Neural cell (in vitro differentiated cells): Measurements from ENCODE around the gene LPAR1. TPM values are rescaled to one million over a fixed set of nuclear protein-coding genes. Genes with fewer than 3 reads are reported as not detected.

ENCODE experiments used
- H2AFZ ChIP-seq: fragments of 200-600, 300-800 bp; sonication (generic), shearing (Covaris generic); 2 replicates; pipeline ENCODE4 v1.6.0; 2014; ENCODE audit warnings: low read depth, mild to moderate bottlenecking, antibody characterized with exemption, low read length, moderate library complexity
- H3F3A ChIP-seq: fragments of 200-600 bp; shearing (Covaris generic); 2 replicates; pipeline ENCODE4 v1.6.1; 2016; ENCODE audit warnings: mild to moderate bottlenecking, moderate library complexity, mixed read lengths, antibody characterized with exemption, low read length; ENCODE audit not compliant: insufficient read depth, poor library complexity, severe bottlenecking
- H3K27ac ChIP-seq: fragments of 200-600, 300-800 bp; sonication (generic), shearing (Covaris generic); 2 replicates; pipeline ENCODE4 v1.5.1; 2014; ENCODE audit warnings: mild to moderate bottlenecking, low read length, moderate library complexity
- H3K27me3 ChIP-seq: fragments of 300-800, 200-600 bp; sonication (generic), shearing (Covaris generic); 2 replicates; pipeline ENCODE4 v1.6.0; 2014; ENCODE audit warnings: mild to moderate bottlenecking, low read depth, low read length, moderate library complexity; ENCODE audit not compliant: insufficient read depth
- H3K36me3 ChIP-seq: fragments of 300-800, 200-600 bp; sonication (generic), shearing (Covaris generic); 2 replicates; pipeline ENCODE4 v1.5.1; 2014; ENCODE audit warnings: mild to moderate bottlenecking, antibody characterized with exemption, low read length, moderate library complexity; ENCODE audit not compliant: insufficient read depth
- H3K4me2 ChIP-seq: fragments of 300-800, 200-600 bp; sonication (generic), shearing (Covaris generic); 2 replicates; pipeline ENCODE4 v1.6.0; 2014; ENCODE audit warnings: mild to moderate bottlenecking, low read length
- H3K4me3 ChIP-seq: fragments of 300-800, 200-600 bp; sonication (generic), shearing (Covaris generic); 2 replicates; pipeline ENCODE4 v1.5.1; 2014; ENCODE audit warnings: mild to moderate bottlenecking, low read length, moderate library complexity
- H3K79me2 ChIP-seq: fragments of 200-600 bp; shearing (Covaris generic); replicated peaks from 2 replicates; pipeline ENCODE4 v1.6.0; 2014; ENCODE audit warnings: mild to moderate bottlenecking, low read length, moderate library complexity; ENCODE audit not compliant: insufficient read depth
- H3K9ac ChIP-seq: fragments of 300-800, 200-600 bp; sonication (generic), shearing (Covaris generic); 2 replicates; pipeline ENCODE4 v1.6.1; 2016; ENCODE audit warnings: mild to moderate bottlenecking, low read length, mixed read lengths
- H3K9me2 ChIP-seq: fragments of 200-600 bp; shearing (Covaris generic); 2 replicates; pipeline ENCODE4 v1.6.1; 2016; ENCODE audit warnings: mild to moderate bottlenecking, low read length, mixed read lengths; ENCODE audit not compliant: insufficient read depth
- H3K9me3 ChIP-seq: fragments of 200-600, 300-800 bp; sonication (generic), shearing (Covaris generic); 2 replicates; pipeline ENCODE4 v1.6.1; 2016; ENCODE audit warnings: mild to moderate bottlenecking, mixed run types, low read length, moderate library complexity, mixed read lengths
- H4K20me1 ChIP-seq: fragments of 200-600 bp; shearing (Covaris generic); 2 replicates; pipeline ENCODE4 v1.6.1; 2016; ENCODE audit warnings: mild to moderate bottlenecking, mixed run types; ENCODE audit not compliant: insufficient read depth
- EP300 ChIP-seq: fragments of 450-650 bp; conservative IDR thresholded peaks from 2 replicates; pipeline ENCODE4 v1.6.1; 2014; ENCODE audit warnings: antibody characterized with exemption, mild to moderate bottlenecking, moderate library complexity; ENCODE audit not compliant: poor library complexity, severe bottlenecking
- EZH2 ChIP-seq: fragments of 200-600, 300-800 bp; shearing (Covaris generic), sonication (generic); IDR thresholded peaks from 2 replicates; pipeline ENCODE4 v1.6.1; 2014; ENCODE audit warnings: antibody characterized with exemption, low read length, borderline replicate concordance, mild to moderate bottlenecking; ENCODE audit not compliant: insufficient read depth, poor library complexity, severe bottlenecking
- MXI1 ChIP-seq: fragments of 450-650 bp; conservative IDR thresholded peaks from 2 replicates; pipeline ENCODE4 v1.6.1; 2014; ENCODE audit warnings: antibody characterized with exemption, mild to moderate bottlenecking; ENCODE audit not compliant: poor library complexity, severe bottlenecking
- POLR2AphosphoS5 ChIP-seq: IDR thresholded peaks from 2 replicates; pipeline ENCODE4 v1.6.1; 2012
- RAD21 ChIP-seq: fragments of 450-650 bp; conservative IDR thresholded peaks from 2 replicates; pipeline ENCODE4 v1.6.1; 2014; ENCODE audit warnings: antibody characterized with exemption, mild to moderate bottlenecking, moderate library complexity
- SMC3 ChIP-seq: fragments of 450-650 bp; conservative IDR thresholded peaks from 2 replicates; pipeline ENCODE4 v1.6.1; 2014; ENCODE audit warnings: antibody characterized with exemption, mild to moderate bottlenecking, moderate library complexity; ENCODE audit not compliant: poor library complexity
- TAF1 ChIP-seq: IDR thresholded peaks from 2 replicates; pipeline ENCODE4 v1.6.1; 2012; ENCODE audit warnings: low read depth
- polyA plus RNA-seq: library from polyadenylated mRNA; depleted of rRNA; stranded (reverse); fragments of >200 nt; gene quantifications from 2 replicates; pipeline ENCODE4 v1.2.3, GENCODE V29; 2014
- TF ChIP-seq, protein P1 (sequence below): IDR thresholded peaks from 2 replicates; pipeline ENCODE4 v1.6.1; 2012; ENCODE audit warnings: borderline replicate concordance
- TF ChIP-seq, protein P2 (sequence below): fragments of 450-650 bp; IDR thresholded peaks from 2 replicates; pipeline ENCODE4 v1.5.1; 2014; ENCODE audit warnings: antibody characterized with exemption, mild to moderate bottlenecking, moderate library complexity; ENCODE audit not compliant: poor library complexity, severe bottlenecking

The LPAR1 gene
- polyA plus RNA-seq, 1 donor from 2014 or later: 0.54 TPM

DNA sequence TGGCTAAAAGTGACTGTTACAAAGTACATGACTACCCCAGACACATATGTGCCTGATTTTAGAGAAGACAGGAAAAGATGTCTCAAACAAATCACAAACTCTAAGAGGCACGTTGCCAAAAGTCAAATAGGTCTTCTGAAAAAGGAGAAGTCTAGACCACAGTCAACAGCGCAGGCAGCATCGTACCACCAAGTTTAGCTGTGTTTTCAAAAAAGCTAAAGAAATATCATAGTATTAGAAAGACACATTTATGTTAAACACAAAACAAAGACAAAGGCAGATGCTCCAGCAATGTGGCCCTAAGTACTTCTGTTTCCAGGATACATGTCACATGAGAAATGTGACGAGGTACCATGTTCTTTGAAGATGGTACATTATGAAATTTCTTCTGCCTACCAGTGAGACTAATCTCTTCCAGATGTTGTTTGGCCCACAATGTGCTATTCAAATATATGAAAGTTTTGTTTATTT lies 43.5 kb downstream of the LPAR1 start:
- H4K20me1 ChIP-seq: no peaks in the 10 kb centered on the region
- H3K4me3 ChIP-seq: no peak overlapping the region
- H3K27ac ChIP-seq: no peak overlapping the region
- no peak overlapping the region for H2AFZ ChIP-seq
- no peaks in the 10 kb centered on the region for H3K9me3 ChIP-seq
- TF ChIP-seq RAD21 (no peak), EP300 (no peak), SMC3 (no peak), TAF1 (no peak), MXI1 (no peak), EZH2 (no peak), POLR2AphosphoS5 (no peak)
- TF ChIP-seq, protein P1, sequence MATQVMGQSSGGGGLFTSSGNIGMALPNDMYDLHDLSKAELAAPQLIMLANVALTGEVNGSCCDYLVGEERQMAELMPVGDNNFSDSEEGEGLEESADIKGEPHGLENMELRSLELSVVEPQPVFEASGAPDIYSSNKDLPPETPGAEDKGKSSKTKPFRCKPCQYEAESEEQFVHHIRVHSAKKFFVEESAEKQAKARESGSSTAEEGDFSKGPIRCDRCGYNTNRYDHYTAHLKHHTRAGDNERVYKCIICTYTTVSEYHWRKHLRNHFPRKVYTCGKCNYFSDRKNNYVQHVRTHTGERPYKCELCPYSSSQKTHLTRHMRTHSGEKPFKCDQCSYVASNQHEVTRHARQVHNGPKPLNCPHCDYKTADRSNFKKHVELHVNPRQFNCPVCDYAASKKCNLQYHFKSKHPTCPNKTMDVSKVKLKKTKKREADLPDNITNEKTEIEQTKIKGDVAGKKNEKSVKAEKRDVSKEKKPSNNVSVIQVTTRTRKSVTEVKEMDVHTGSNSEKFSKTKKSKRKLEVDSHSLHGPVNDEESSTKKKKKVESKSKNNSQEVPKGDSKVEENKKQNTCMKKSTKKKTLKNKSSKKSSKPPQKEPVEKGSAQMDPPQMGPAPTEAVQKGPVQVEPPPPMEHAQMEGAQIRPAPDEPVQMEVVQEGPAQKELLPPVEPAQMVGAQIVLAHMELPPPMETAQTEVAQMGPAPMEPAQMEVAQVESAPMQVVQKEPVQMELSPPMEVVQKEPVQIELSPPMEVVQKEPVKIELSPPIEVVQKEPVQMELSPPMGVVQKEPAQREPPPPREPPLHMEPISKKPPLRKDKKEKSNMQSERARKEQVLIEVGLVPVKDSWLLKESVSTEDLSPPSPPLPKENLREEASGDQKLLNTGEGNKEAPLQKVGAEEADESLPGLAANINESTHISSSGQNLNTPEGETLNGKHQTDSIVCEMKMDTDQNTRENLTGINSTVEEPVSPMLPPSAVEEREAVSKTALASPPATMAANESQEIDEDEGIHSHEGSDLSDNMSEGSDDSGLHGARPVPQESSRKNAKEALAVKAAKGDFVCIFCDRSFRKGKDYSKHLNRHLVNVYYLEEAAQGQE: no peak
- TF ChIP-seq, protein P2, sequence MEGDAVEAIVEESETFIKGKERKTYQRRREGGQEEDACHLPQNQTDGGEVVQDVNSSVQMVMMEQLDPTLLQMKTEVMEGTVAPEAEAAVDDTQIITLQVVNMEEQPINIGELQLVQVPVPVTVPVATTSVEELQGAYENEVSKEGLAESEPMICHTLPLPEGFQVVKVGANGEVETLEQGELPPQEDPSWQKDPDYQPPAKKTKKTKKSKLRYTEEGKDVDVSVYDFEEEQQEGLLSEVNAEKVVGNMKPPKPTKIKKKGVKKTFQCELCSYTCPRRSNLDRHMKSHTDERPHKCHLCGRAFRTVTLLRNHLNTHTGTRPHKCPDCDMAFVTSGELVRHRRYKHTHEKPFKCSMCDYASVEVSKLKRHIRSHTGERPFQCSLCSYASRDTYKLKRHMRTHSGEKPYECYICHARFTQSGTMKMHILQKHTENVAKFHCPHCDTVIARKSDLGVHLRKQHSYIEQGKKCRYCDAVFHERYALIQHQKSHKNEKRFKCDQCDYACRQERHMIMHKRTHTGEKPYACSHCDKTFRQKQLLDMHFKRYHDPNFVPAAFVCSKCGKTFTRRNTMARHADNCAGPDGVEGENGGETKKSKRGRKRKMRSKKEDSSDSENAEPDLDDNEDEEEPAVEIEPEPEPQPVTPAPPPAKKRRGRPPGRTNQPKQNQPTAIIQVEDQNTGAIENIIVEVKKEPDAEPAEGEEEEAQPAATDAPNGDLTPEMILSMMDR: no peak
- H3K4me2 ChIP-seq: no peak overlapping the region
- H3K79me2 ChIP-seq: no peaks in the 10 kb centered on the region
- H3K27me3 ChIP-seq: no peaks in the 10 kb centered on the region
- H3K36me3 ChIP-seq: no peaks in the 10 kb centered on the region
- H3K9ac ChIP-seq: no peak overlapping the region
- no peaks in the 10 kb centered on the region for H3F3A ChIP-seq
- H3K9me2 ChIP-seq: no peaks in the 10 kb centered on the region

DNA sequence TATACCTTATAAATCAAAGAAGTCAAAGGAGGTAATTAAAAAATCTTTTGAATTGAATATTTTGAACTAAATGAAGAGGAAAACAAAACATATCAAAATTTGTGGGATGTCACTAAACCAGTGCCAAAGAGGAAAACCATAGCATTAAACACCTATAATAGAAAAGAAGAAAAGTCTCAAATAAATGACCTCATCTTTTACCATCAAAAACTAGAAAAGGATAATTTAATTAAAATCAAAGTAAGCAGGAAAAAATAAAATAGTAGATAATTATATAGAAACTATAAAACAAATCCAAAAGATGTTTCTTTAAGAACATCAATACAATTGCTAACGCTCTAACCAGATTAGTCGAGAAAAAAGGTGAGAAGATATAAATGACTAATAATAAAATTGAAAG lies 47.8 kb downstream of the LPAR1 start:
- Histone ChIP-seq H3K9me2 (no peaks in the 10 kb centered on the region), H2AFZ (no peak overlapping the region), H3K4me3 (no peak overlapping the region), H3K9me3 (no peaks in the 10 kb centered on the region), H4K20me1 (no peaks in the 10 kb centered on the region), H3F3A (no peaks in the 10 kb centered on the region), H3K79me2 (no peaks in the 10 kb centered on the region), H3K36me3 (no peaks in the 10 kb centered on the region), H3K27me3 (no peaks in the 10 kb centered on the region), H3K4me2 (no peak overlapping the region), H3K9ac (no peak overlapping the region), H3K27ac (no peak overlapping the region)
- TF ChIP-seq MXI1: no peak
- TF ChIP-seq, protein P2: no peak
